HG03575 (cell line): ENCODE results near the gene FUCA2.
"Not testable (repeated sequence)": the region's sequence is repeated elsewhere in the genome, so short reads cannot be mapped to it uniquely, and the experiment has no call there.

ENCODE experiments used
- ATAC-seq: cut with Tn5 transposase; IDR thresholded peaks from one replicate; pipeline ENCODE4 v1.9.1; 2021; ENCODE audit not compliant: unreplicated experiment, insufficient number of reproducible peaks, low FRiP score; ENCODE audit errors: extremely low read depth

Gene FUCA2

DNA sequence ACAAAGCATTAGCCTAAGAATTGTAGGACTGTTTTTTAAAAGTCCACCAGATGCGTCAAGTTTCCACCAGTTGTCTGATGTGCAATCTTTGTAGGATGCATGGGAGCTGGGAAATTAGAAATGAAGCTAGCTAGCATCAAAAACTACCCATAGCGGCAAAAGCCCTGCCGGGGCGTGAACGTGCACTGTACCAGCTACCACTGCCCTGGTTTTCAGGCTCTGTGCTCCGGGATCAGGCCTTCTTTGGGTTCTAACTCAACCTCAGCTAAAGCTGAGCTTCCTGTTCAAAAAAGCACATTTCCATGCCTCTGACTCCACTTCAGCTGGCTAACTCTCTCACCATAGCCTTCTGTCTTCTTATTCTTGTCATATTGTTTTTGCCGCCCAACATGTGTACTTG is 26.9 kb upstream of the FUCA2 start:
- no peak for ATAC-seq

DNA sequence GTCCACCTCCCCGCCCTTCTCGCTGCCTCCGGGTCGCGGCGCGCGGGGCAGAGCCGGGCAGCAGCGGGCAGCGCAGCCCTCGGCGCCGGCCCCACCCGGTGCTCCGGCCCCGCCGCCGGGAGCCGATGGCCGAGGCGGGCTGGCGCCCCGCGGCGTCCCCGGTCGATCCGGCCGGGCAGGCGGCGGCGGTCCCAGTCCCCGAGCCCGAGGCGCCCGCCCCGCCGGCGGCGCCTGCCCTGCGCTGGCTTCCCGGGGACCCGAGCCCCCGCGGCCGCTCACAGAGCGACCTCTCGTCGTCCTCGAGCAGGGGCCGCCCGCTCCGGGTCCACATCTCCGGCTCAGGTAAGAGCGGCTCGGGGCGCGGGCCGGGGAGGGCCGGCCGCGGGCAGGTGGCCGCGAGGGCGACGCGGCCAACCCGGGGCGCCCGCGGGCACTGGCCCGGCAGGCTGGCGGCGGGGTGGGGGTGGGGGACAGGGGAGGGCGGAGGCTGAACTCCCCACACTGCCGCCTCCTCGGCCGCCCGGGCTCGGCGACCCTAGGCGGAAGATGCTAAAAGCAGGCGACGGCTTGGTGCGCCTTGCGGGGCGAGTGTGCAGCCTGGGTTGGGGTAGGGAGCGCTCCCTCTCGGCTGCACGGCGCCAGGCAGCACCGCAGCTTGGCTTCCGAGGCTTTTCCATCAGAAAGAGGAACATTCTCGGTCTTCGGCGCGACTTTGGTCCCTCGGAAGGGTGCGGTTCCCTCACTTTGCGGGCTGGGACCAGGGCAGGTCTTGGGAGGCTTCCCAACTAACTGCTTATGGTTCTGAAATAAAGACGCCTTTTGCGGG is 25.6 kb upstream of the FUCA2 start:
- no peak for ATAC-seq

DNA sequence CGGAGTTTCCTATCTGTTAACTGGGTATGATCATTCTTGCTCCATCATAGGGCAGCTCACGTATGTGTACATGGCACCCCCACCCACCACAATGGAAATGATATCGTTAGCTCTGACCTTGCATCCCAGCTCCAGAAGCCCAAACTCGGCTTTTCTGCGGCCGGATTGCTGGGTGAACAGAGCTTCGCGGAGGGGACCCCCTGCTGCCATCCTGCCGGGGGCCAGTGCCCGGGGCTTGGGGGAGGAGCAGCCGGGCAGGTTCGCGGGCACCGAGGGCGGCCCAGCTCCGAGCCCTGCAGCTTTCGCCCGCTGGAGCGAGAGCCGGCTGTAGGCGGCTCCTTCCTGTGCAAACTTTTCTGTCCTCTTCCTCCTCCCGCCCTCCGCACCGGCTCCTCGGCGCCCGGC is 24.9 kb upstream of the FUCA2 start:
- peak; percentile 56 for ATAC-seq

DNA sequence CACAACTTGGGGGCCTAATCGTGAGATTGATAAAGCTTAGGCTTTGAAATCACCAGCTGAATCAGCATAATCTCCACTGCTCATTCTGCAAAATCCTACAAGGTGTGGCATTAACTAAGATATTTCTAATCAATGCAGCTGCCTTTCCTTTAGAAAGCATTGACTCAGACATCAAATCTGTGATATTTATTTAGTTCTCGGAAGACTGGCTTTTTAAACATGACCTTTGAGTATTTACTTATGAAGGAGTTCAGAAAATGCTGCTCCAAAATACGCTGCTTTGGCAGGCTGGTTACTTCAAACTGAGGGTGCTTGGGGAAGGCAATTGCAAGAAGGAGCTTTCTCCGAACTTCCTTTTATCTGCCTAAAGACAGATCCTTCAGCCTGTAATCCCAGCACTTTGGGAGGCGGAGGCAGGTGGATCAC is 23.7 kb upstream of the FUCA2 start:
- no peak for ATAC-seq

DNA sequence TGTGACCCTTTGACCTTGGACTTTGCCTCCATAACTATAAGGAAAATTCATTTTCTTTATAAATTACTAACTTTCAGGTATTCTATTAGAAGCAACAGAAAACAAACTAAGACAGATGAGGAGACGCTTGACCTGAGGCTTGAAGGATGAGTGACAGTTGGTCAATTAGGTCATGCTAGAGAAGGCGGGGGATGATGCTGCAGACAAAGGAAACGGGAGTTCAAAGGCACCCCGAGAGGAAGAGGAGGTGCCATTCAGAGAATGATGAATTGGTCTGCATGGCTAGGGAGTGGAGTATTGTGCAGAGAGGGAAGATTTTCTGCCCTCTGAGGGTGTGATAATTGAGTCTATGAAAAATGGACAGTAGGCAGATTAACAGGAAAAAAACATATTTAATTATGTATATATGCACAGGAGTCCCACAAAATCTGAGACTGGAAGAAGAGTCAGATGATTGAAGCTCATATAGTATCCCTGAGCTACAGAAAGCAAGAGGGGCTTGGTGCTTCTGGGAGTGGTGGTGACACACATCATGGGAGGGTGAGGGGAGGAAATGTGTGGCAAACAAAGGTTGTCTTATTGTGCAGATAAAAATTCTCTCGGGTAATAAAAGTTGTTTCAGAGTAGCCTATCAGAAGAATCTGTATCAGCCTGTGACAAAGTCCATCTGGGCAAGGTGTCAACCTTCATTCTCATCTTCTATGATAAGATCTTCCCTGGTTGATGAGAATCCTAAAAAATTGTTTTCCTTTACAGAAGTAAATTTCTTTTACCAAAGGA is 20.4 kb upstream of the FUCA2 start:
- no peak for ATAC-seq

DNA sequence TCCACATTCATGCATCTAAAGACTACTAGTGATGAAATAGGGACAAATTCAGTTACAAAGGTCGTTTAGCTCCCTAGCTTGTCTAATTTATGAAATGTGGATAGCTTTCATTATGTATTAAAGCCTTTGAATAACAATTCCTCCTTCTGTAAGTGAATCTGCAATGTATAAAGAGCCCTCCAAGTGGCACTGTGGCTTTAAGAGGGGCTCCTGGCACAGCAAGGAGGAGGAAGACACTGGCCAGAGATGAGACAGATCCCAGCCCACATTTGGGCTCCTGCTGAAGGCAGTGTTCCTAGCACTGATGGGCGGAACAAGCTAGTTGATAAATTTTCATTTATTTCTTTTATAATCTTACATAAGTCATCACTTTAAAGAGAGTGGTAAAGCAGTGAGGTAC is 17.6 kb upstream of the FUCA2 start:
- no peak for ATAC-seq

DNA sequence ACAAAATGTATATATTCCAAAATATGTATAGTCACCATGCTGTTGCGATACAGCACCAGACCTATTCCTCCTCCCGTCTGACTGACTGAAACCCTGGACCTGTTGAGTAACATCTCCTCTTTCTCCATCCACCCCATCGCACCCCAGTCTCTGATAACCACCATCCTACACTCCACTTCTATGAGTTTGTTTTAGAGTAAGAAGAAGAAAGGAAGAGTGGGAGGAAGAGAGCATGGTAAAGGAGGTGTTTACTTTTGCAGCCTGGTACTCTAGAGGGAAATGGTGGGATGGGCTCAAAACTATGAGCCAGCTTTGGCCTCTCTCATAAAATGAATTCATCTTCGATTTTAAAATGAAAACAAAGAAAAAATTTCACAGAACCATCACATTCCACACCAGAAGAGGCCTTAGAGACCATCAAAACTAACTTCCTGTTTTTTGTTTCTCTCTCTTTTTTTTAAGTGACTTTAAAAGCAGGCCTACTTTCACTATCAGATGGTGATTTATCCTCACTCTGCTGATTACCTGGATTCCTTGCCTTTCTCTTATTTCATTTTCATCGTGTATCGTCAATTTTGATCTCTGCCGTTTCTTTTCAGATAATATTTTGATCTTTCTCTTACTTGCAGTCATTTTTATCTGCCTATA is 16.8 kb upstream of the FUCA2 start:
- ATAC-seq: no peak

DNA sequence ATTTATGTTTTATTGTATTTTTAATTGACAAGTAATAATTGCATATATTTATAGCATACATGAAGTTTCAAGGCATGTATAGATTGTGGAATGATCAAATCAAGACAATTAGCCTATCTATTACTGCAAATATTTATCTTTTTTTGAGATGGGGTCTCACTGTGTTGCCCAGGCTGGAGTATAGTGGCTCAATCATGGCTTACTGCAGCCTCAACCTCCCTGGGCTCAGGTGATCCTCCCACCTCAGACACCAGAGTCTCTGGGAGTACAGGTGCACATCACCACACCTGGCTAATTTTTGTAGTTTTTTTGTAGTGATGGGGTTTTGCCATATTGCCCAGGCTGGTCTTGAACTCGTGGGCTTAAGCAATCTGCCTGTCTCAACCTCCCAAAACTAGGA is 16.2 kb upstream of the FUCA2 start:
- no peak for ATAC-seq

DNA sequence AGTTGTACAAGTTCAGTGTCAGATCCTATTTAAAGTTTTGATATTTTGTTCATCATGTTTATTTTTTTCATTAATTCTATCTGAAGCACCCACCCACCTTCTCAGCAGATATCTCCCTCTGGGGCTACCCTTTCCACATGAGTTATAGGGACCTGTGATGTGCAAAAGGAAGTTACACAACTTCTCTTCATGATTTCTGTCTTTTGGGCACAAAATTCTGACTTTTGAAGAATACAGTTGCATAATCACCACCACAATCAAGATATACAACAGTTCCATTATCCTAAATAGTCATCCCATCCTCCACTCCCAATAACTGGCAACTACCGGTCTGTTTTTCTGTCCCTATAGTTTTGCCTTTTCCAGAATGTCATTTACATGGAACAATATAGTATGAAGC is 13.8 kb upstream of the FUCA2 start:
- ATAC-seq: no peak

DNA sequence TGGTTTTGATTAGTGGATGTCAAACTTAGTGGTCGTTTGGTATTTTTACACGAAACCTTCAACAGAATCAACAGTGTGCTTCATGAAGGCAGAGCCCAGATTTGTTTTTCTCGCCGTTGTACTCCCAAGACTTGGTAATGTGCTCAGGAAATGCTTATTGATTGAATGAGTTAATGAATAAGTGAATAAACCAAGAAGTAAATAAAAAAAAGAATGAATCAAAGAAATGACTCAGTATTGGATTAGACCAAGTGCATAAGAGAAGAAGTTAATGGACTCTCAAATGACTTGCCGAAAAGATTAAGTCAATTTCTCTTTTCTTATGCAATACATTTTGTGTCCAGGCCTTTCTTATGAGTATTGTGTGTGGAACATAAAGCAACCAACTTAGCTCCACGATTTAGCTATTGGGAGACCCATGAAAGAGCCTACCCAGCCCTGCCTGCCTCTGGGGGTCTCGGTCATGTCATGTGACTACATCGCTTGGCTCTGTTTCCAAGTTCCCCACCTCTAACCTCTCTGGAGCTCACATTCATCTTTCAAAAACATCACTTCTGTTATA is 10.6 kb upstream of the FUCA2 start:
- no peak for ATAC-seq

DNA sequence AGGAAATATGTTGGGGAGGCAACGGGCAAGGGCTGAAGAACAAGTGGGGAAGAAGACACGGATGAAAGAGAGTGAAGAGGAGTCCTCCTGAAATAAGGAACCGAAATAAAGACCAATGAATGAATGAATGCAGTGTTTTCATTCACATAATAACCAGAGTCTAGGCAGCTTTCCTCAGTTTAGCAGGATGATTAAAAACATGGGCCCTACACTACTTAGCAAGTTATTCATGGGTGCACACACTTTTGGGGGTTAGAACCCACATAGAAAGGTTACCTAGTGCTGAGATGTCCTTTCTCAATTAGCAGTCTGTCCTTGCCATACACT is 5.9 kb upstream of the FUCA2 start:
- ATAC-seq: no peak

DNA sequence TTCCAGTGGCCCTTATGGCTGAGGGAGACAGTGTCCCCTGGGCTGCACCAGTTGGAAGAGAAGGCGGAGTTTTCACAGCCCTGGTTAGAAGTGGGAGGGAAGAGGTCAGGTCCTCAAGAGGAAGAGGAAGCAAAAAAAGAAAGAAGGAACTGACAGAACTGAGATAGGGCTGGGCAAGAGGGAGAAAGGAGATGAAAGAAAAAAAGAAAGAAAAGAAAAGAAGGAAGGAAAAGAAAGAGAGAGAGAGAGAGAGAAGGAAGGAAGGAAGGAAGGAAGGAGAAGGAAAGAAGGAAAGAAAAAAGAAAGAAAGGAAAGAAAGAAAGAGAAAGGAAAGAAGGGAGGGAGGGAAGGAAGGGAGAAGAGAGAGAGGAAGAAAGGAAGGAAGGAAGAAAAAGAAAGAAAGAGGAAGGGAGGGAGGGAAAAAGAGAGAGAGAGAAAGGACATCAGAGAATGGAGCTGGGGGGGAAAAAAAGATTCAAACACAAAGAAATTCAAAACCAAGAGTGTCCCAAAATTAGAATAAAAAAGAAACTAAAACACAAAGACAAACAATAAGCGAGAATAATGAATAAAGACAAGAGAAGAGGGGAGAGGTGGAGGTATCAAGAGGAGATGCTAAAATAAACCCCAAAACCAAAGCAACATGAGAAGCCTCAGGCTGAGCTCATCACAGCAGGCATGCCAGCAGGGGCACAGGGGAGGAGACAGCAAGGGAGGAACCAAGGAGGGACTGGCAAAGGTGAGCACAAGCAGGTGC is 5.3 kb upstream of the FUCA2 start:
- ATAC-seq: no peak

DNA sequence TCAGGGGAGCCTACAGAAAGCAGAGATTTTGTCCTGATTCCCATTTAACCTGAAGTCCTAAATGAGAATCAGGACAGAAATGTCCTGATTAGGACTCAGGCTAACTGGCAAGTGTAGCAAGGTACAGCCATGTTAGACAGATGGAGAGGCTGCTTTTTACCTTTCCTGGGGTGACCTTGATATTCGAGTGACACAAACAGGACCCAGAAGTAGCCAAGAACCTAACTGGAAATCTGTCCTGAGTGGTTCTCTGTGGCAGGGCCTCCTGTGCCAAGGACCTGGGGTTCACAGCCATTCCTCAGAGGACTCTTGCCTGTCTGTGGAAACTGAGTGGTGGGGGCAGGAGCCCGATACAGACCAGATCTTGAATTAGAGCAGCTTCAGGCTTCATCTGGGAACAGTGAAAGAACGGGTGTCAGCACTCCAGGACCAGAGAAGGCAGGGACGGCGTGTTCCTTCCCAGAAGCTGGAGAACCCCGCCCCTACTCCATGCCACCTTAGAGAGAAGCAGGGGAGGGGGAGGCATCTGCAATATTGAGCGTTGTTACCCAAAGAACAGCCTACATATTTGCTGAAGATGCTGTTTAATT is 4.3 kb upstream of the FUCA2 start:
- no peak for ATAC-seq

DNA sequence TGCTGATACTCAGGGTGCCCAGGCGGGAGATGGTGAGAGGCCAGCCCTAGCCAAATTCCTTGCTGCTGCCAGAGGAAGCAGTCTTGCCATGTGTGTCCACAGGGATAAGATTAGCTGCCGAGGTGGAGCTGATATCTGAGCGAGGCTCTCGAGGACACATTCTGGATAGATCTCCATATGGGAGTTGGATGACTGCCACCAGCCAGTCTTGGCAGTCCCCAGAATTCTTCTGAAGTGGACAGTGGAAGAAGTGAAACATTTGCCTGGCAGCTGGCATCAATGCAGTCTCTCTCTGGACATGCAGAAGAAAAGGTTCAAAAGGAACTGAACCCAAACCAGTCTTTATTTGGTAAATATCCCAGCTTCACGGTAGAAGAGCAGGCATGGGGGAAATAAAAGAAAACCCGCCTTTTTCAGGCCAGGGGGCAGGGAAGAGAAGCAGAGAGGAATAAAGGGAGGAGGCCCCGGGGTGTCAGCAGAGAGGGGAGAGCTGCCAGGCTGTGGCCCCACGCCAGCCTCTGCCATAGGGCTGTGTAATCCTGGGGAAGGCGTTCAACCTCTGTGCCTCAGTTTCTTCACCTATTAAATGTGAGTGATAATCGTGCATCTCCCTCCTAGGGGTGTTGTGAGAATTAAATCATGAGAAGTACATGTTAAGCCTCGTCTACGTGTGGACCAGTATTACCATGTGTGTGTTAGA is 3.7 kb upstream of the FUCA2 start:
- no peak for ATAC-seq

DNA sequence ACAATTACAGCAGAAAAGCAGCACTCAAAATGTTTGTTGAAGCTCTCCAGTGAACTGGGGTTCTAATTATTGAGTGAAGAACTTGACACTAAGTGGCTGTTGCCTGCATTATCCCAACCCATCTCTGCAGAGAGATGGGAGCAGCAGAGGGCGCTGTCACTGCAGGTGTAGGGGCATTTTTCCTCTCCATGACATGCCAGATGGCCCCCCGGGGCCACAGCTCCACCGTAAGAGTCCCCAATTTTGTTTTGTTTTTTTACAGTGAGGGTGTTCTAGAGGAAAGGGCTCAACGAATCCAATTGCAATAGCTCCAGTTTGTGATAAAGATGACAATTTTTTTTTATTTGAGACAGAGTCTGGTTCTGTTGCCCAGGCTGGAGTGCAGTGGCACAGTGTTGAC is 1.9 kb upstream of the FUCA2 start:
- no peak for ATAC-seq

DNA sequence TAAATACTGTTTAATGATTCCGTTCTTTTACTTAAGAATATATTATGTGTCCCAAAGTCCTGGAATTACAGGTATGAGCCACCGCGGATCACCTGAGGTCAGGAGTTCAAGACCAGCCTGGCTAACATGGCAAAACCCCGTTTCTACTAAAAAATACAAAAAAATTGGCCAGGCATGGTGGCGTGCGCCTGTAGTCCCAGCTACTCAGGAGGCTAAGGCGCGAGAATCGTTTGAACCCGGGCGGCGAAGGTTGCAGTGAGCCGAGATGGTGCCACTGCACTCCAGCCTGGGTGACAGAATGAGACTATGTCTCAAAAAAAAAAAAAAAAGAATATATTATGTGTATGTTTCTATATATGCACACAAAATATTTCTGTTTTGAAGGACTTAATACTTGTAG is 1.2 kb downstream of the FUCA2 start:
- not testable (repeated sequence) for ATAC-seq

DNA sequence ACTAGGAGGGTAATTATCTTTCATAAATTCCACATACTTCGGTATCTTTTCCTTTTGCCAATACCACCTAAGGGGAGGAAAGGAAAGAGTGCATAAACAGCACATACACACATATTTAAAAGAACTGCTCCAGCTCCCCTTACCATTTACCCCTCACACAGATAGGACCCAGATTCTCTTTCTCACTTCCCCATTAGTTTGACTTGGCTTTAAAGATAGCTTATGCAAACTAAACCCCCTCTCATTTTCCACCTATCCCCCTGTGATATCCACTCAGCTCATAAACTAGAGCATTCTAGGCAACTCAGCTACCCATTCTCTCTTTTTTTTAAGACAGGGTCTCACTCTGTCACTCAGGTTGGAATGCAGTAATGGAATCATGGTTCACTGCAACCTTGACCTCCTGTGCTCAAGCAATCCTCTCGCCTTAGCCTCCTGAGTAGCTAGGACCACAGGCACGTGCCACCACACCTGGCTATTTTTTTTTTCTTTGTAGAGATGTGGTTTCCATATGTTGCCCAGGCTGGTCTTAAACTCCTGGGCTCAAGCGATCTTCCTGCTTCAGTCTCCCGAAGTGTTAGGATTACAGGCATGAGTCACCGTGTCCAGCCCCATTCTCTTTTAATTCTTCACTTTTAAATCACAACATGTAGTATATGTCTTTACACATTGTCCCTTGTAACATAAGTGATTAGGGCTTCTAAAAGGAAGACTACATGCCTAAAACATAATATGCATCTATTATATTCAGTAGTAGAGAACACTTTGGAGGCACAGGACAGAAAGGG is 4.0 kb downstream of the FUCA2 start:
- ATAC-seq: peak; percentile 40

DNA sequence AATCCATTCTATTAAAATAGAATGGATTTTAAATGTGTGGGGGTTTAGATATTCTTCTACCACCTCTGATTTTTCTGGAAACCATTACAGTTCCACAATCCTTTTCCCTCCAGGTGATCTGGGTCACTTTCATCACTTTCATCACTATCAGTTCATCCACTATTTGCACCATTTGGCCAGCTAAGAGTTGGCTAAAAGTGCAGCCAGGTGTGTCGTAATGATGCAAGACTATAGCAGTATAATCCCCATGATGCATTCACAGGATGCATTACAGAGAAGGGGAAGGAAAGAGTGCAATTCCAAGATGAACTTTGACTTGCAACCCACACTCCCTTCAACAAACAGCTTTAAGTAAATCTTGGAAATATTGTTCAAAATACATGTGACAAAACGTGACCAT is 4.9 kb downstream of the FUCA2 start:
- ATAC-seq: no peak
